ENCODE measurements around the gene ZNF570.
A peak's percentile ranks its signal among the peaks of the same experiment; 100 is the strongest.

Gene ZNF570

DNA sequence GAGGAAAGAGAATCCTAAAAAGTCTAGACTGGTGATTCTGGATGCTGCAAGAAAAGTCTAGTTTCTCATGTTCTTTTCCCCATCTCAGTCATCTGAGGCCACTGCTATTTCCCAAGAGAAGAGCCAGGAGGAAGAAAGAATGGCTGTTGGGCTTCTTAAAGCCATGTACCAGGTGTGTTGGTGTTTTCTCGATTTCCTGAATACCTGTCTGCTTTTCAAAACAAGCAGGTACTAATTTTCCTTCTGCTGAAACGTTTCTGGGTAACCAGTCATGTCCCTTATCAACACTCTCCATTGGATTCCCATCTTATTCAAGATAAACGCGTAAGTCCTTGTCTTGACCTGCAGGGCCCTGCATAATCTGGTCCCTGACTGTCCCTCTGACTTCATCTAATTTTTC is 1.1 kb downstream of the ZNF570 start:
- Histone ChIP-seq H3K79me2 (ENCODE audit: insufficient read depth, low read length) (peaks cover 36% of the 10 kb centered on the region), H4K20me1 (ENCODE audit: insufficient read depth, low read length, poor library complexity, severe bottlenecking) (peaks cover 5% of the 10 kb centered on the region), H3K9me2 (replicated peaks; ENCODE audit: low read depth, low read length) (no peaks in the 10 kb centered on the region), H3K4me1 (ENCODE audit: insufficient read depth, low read length, poor library complexity, severe bottlenecking) (peaks cover 18% of the 10 kb centered on the region), H3K36me3 (ENCODE audit: insufficient read depth, low read length) (no peaks in the 10 kb centered on the region), H3K9ac (ENCODE audit: low read depth, low read length, poor library complexity, severe bottlenecking) (peak overlapping the region; percentile 78), H3K4me2 (ENCODE audit: low read depth, low read length, poor library complexity, severe bottlenecking) (peak overlapping the region; percentile 89), H3F3A (ENCODE audit: low read depth) (no peaks in the 10 kb centered on the region), H2AFZ (ENCODE audit: low read length) (no peak overlapping the region), H3K27me3 (ENCODE audit: insufficient read depth, low read length, poor library complexity, severe bottlenecking) (no peaks in the 10 kb centered on the region), H3K9me3 (ENCODE audit: insufficient read depth, low read depth, low read length) (no peaks in the 10 kb centered on the region), H3K4me3 (ENCODE audit: low read length, poor library complexity, severe bottlenecking) (peak overlapping the region; percentile 89)
- TF ChIP-seq CTCF (conservative IDR thresholded peaks at IDR 0.05; ENCODE audit: low read length) (no peak), EZH2phosphoT487 (IDR thresholded peaks at IDR 0.05; ENCODE audit: borderline replicate concordance) (no peak)

GRCh38 chr19:37472165-37472564 is 3.0 kb downstream of the ZNF570 start:
- no peak overlapping the region for H3K4me3 ChIP-seq (ENCODE audit: low read length, poor library complexity, severe bottlenecking)
- no peak overlapping the region for H3K9ac ChIP-seq (ENCODE audit: low read depth, low read length, poor library complexity, severe bottlenecking)
- no peaks in the 10 kb centered on the region for H3K9me3 ChIP-seq (ENCODE audit: insufficient read depth, low read depth, low read length)
- no peak overlapping the region for H3K4me2 ChIP-seq (ENCODE audit: low read depth, low read length, poor library complexity, severe bottlenecking)
- H3K79me2 ChIP-seq (ENCODE audit: insufficient read depth, low read length) = peaks cover 21% of the 10 kb centered on the region
- no peak overlapping the region for H2AFZ ChIP-seq (ENCODE audit: low read length)
- H4K20me1 ChIP-seq (ENCODE audit: insufficient read depth, low read length, poor library complexity, severe bottlenecking) = no peaks in the 10 kb centered on the region
- H3K9me2 ChIP-seq (replicated peaks; ENCODE audit: low read depth, low read length) = no peaks in the 10 kb centered on the region
- no peak for TF ChIP-seq CTCF (conservative IDR thresholded peaks at IDR 0.05; ENCODE audit: low read length)
- TF ChIP-seq EZH2phosphoT487 (IDR thresholded peaks at IDR 0.05; ENCODE audit: borderline replicate concordance) = no peak
- no peaks in the 10 kb centered on the region for H3K27me3 ChIP-seq (ENCODE audit: insufficient read depth, low read length, poor library complexity, severe bottlenecking)
- H3F3A ChIP-seq (ENCODE audit: low read depth) = no peaks in the 10 kb centered on the region
- H3K4me1 ChIP-seq (ENCODE audit: insufficient read depth, low read length, poor library complexity, severe bottlenecking) = peaks cover 9% of the 10 kb centered on the region
- H3K36me3 ChIP-seq (ENCODE audit: insufficient read depth, low read length) = peaks cover 14% of the 10 kb centered on the region; the same call in 1 of the 2 replicates

DNA sequence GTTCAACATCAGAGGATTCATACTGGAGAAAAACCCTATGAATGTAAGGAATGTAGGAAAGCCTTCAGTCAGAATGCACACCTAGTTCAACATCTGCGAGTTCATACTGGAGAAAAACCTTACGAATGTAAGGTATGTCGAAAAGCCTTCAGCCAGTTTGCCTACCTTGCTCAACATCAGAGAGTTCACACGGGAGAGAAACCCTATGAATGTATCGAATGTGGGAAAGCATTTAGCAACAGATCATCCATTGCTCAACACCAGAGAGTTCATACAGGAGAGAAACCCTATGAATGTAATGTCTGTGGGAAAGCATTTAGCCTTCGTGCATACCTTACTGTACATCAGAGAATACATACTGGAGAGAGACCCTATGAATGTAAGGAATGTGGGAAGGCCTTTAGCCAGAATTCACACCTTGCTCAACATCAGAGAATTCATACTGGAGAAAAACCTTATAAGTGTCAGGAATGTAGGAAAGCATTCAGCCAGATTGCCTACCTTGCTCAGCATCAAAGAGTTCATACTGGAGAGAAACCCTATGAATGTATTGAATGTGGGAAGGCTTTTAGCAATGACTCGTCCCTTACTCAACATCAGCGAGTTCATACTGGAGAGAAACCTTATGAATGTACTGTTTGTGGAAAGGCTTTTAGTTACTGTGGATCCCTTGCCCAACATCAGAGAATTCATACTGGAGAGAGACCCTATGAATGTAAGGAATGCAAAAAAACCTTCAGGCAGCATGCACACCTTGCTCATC is 15.4 kb downstream of the ZNF570 start:
- Histone ChIP-seq H3K9me3 (ENCODE audit: insufficient read depth, low read depth, low read length) (peaks cover 44% of the 10 kb centered on the region), H3K79me2 (ENCODE audit: insufficient read depth, low read length) (no peaks in the 10 kb centered on the region), H3K9me2 (replicated peaks; ENCODE audit: low read depth, low read length) (no peaks in the 10 kb centered on the region), H2AFZ (ENCODE audit: low read length) (no peak overlapping the region), H4K20me1 (ENCODE audit: insufficient read depth, low read length, poor library complexity, severe bottlenecking) (no peaks in the 10 kb centered on the region), H3K4me2 (ENCODE audit: low read depth, low read length, poor library complexity, severe bottlenecking) (no peak overlapping the region), H3K27me3 (ENCODE audit: insufficient read depth, low read length, poor library complexity, severe bottlenecking) (no peaks in the 10 kb centered on the region), H3K4me3 (ENCODE audit: low read length, poor library complexity, severe bottlenecking) (no peak overlapping the region), H3K9ac (ENCODE audit: low read depth, low read length, poor library complexity, severe bottlenecking) (no peak overlapping the region), H3K4me1 (ENCODE audit: insufficient read depth, low read length, poor library complexity, severe bottlenecking) (no peaks in the 10 kb centered on the region), H3F3A (ENCODE audit: low read depth) (no peaks in the 10 kb centered on the region), H3K36me3 (ENCODE audit: insufficient read depth, low read length) (peaks cover 45% of the 10 kb centered on the region)
- TF ChIP-seq CTCF (conservative IDR thresholded peaks at IDR 0.05; ENCODE audit: low read length) = no peak
- no peak for TF ChIP-seq EZH2phosphoT487 (IDR thresholded peaks at IDR 0.05; ENCODE audit: borderline replicate concordance)
